ENCODE measurements around the gene TREX2.

Gene TREX2

GRCh38 chrX:153456161-153456560 lies 10.3 kb upstream of the TREX2 start:
- no peak for DNase-seq (ENCODE audit: low read depth, low spot score)

- no peak for DNase-seq (ENCODE audit: low read depth, low spot score)
Observed at GRCh38 chrX:153455571-153455970, 9.7 kb upstream of the TREX2 start.

GRCh38 chrX:153454901-153455550 lies 9.2 kb upstream of the TREX2 start:
- DNase-seq (ENCODE audit: low read depth, low spot score), result no peak

GRCh38 chrX:153450949-153451277 lies 5.1 kb upstream of the TREX2 start:
- no peak for DNase-seq (ENCODE audit: low read depth, low spot score)

GRCh38 chrX:153450114-153450948 lies 4.5 kb upstream of the TREX2 start:
- no peak for DNase-seq (ENCODE audit: low read depth, low spot score)

- DNase-seq (ENCODE audit: low read depth, low spot score), result no peak
Observed at GRCh38 chrX:153449368-153450113, 3.7 kb upstream of the TREX2 start.

- DNase-seq (ENCODE audit: low read depth, low spot score), result no peak
Observed at GRCh38 chrX:153448556-153449367, 2.9 kb upstream of the TREX2 start.

- no peak for DNase-seq (ENCODE audit: low read depth, low spot score)
Observed at GRCh38 chrX:153447581-153447960, 1.7 kb upstream of the TREX2 start.

- no peak for DNase-seq (ENCODE audit: low read depth, low spot score)
Observed at GRCh38 chrX:153446950-153447580, 1.2 kb upstream of the TREX2 start.

- DNase-seq (ENCODE audit: low read depth, low spot score), result no peak
Observed at GRCh38 chrX:153446636-153446936, 730 bp upstream of the TREX2 start.

GRCh38 chrX:153445106-153445855 lies 575 bp downstream of the TREX2 start:
- DNase-seq (ENCODE audit: low read depth, low spot score), result no peak

GRCh38 chrX:153444333-153445011 lies 1.4 kb downstream of the TREX2 start:
- no peak for DNase-seq (ENCODE audit: low read depth, low spot score)

GRCh38 chrX:153443476-153444332 lies 2.2 kb downstream of the TREX2 start:
- DNase-seq (ENCODE audit: low read depth, low spot score), result no peak

- DNase-seq (ENCODE audit: low read depth, low spot score), result no peak
Observed at GRCh38 chrX:153442463-153442862, 3.4 kb downstream of the TREX2 start.

- no peak for DNase-seq (ENCODE audit: low read depth, low spot score)
Observed at GRCh38 chrX:153441981-153442380, 3.9 kb downstream of the TREX2 start.

- no peak for DNase-seq (ENCODE audit: low read depth, low spot score)
Observed at GRCh38 chrX:153441296-153441695, 4.6 kb downstream of the TREX2 start.

- no peak for DNase-seq (ENCODE audit: low read depth, low spot score)
Observed at GRCh38 chrX:153440556-153441135, 5.2 kb downstream of the TREX2 start.

- no peak for DNase-seq (ENCODE audit: low read depth, low spot score)
Observed at GRCh38 chrX:153439977-153440376, 5.9 kb downstream of the TREX2 start.

GRCh38 chrX:153438532-153438931 lies 7.3 kb downstream of the TREX2 start:
- peak; percentile 6 for DNase-seq (ENCODE audit: low read depth, low spot score)
